Nephron (organoid): Measurements from ENCODE around the gene ABHD5.
A peak's percentile ranks its signal among the peaks of the same experiment; 100 is the strongest.

Experiments
- H3K27ac Mint-ChIP-seq, 3 experiments: 2 replicates each; pipeline ENCODE4 v1.8.0; 2020; ENCODE audit warnings: mixed read lengths in 3 of 3, mild to moderate bottlenecking in 2 of 3, moderate library complexity in 1 of 3
- H3K27me3 Mint-ChIP-seq: 2 replicates; pipeline ENCODE4 v1.8.0; 2021; ENCODE audit warnings: low read depth, mild to moderate bottlenecking, moderate library complexity, mixed read lengths
- H3K36me3 Mint-ChIP-seq: 2 replicates; pipeline ENCODE4 v1.8.0; 2020; ENCODE audit warnings: low read depth, mixed read lengths
- H3K4me1 Mint-ChIP-seq: 2 replicates; pipeline ENCODE4 v1.8.0; 2020; ENCODE audit warnings: mixed read lengths
- H3K4me3 Mint-ChIP-seq, 3 experiments: 2 replicates each; pipeline ENCODE4 v1.8.0; 2020; ENCODE audit warnings: mild to moderate bottlenecking in 3 of 3, mixed read lengths in 3 of 3, moderate library complexity in 2 of 3
- H3K9me3 Mint-ChIP-seq: 2 replicates; pipeline ENCODE4 v1.8.0; 2020; ENCODE audit warnings: mixed read lengths
- CTCF ChIP-seq, 3 experiments: fragments of 200-600 bp; sonication (generic); IDR thresholded peaks; one replicate each; pipeline ENCODE4 v1.5.0; 2021; ENCODE audit warnings: antibody characterized with exemption in 3 of 3; ENCODE audit not compliant: unreplicated experiment in 3 of 3

ABHD5 gene

GRCh38 chr3:43766672-43767465 is 76.1 kb downstream of the ABHD5 start:
- H3K4me1 Mint-ChIP-seq, result peaks cover 20% of the 10 kb centered on the region
- H3K9me3 Mint-ChIP-seq, result no peaks in the 10 kb centered on the region
- H3K36me3 Mint-ChIP-seq, result no peaks in the 10 kb centered on the region
- H3K27ac Mint-ChIP-seq, result no peak overlapping the region
- TF ChIP-seq CTCF (IDR thresholded peaks at IDR 0.05; ENCODE audit: unreplicated experiment in 3 of 3), result no peak
- H3K4me3 Mint-ChIP-seq, result no peak overlapping the region
- peaks cover 24% of the 10 kb centered on the region for H3K27me3 Mint-ChIP-seq

- H3K27me3 Mint-ChIP-seq, result peaks cover 28% of the 10 kb centered on the region
- peaks cover 20% of the 10 kb centered on the region for H3K4me1 Mint-ChIP-seq
- TF ChIP-seq CTCF (IDR thresholded peaks at IDR 0.05; ENCODE audit: unreplicated experiment in 3 of 3), result no peak
- H3K4me3 Mint-ChIP-seq, result peak overlapping the region in 2 of 3 experiments; percentile 7 to 57
- no peaks in the 10 kb centered on the region for H3K9me3 Mint-ChIP-seq
- H3K27ac Mint-ChIP-seq, result no peak overlapping the region
- H3K36me3 Mint-ChIP-seq, result no peaks in the 10 kb centered on the region
These were observed 77.7 kb downstream of the ABHD5 start for GRCh38 chr3:43768381-43768973.

- H3K4me3 Mint-ChIP-seq, result peak overlapping the region; percentile 61 to 77 (median 71)
- H3K4me1 Mint-ChIP-seq, result peaks cover 20% of the 10 kb centered on the region
- no peaks in the 10 kb centered on the region for H3K9me3 Mint-ChIP-seq
- peak overlapping the region in 1 of 3 experiments; percentile 8 for H3K27ac Mint-ChIP-seq
- no peaks in the 10 kb centered on the region for H3K36me3 Mint-ChIP-seq
- peaks cover 24% of the 10 kb centered on the region for H3K27me3 Mint-ChIP-seq
- peak; percentile 94 to 96 (median 95) for TF ChIP-seq CTCF (IDR thresholded peaks at IDR 0.05; ENCODE audit: unreplicated experiment in 3 of 3)
These were observed 78.6 kb downstream of the ABHD5 start for GRCh38 chr3:43769097-43769884.

- no peak for TF ChIP-seq CTCF (IDR thresholded peaks at IDR 0.05; ENCODE audit: unreplicated experiment in 3 of 3)
- Mint-ChIP-seq H3K4me3 (peak overlapping the region; percentile 57 to 68 (median 61)), H3K27ac (no peak overlapping the region), H3K36me3 (no peaks in the 10 kb centered on the region), H3K9me3 (no peaks in the 10 kb centered on the region), H3K4me1 (peaks cover 20% of the 10 kb centered on the region), H3K27me3 (peaks cover 24% of the 10 kb centered on the region)
These were observed 79.2 kb downstream of the ABHD5 start for GRCh38 chr3:43769885-43770425.

- no peaks in the 10 kb centered on the region for H3K9me3 Mint-ChIP-seq
- H3K4me3 Mint-ChIP-seq, result no peak overlapping the region
- peaks cover 24% of the 10 kb centered on the region for H3K27me3 Mint-ChIP-seq
- H3K4me1 Mint-ChIP-seq, result peaks cover 17% of the 10 kb centered on the region
- no peak for TF ChIP-seq CTCF (IDR thresholded peaks at IDR 0.05; ENCODE audit: unreplicated experiment in 3 of 3)
- no peak overlapping the region for H3K27ac Mint-ChIP-seq
- H3K36me3 Mint-ChIP-seq, result no peaks in the 10 kb centered on the region
These were observed 79.8 kb downstream of the ABHD5 start for GRCh38 chr3:43770426-43771103.
